Muscle of arm (tissue), 14 donors: ENCODE data around the gene GRP. TPM values are rescaled to one million over a fixed set of nuclear protein-coding genes. Genes with fewer than 3 reads are reported as not detected.

Experiments used
- DNase-seq: peaks from one replicate; pipeline ENCODE4 v3.0.0-alpha.2; 2013
- long read RNA-seq, 11 donors: transcript quantifications; one replicate each; lab custom pipeline, GENCODE V29; 2026
- polyA plus RNA-seq, 12 donors: library from polyadenylated mRNA; unstranded; fragments of 120-200 nt; gene quantifications; one replicate each; pipeline ENCODE4 v1.2.1, GENCODE V29; 2013; ENCODE audit not compliant: insufficient read length in 12 of 12

The GRP gene
- 10 to 100 TPM in 1 of 12 donors, 1 to 10 TPM in 2, under 1 TPM in 1, not detected in 8; 0.67 to 28.9 (median 3.4) TPM for polyA plus RNA-seq
- long read RNA-seq, donor 1, partial matches to known transcripts: 5 of 15 reads
- long read RNA-seq, donor 1, other reads (novel, unspliced or antisense): 0 of 15 reads
- long read RNA-seq, donor 2: 0 reads
- long read RNA-seq, donor 3: 0 reads
- long read RNA-seq, donor 4: 0 reads
- long read RNA-seq, donor 5: 0 reads
- long read RNA-seq, donor 6: 0 reads
- long read RNA-seq, donor 7, partial matches to known transcripts: 0 of 1 reads
- long read RNA-seq, donor 7, other reads (novel, unspliced or antisense): 0 of 1 reads
- long read RNA-seq, donor 8: 0 reads
- long read RNA-seq, donor 9: 0 reads
- long read RNA-seq, donor 10: 0 reads
- long read RNA-seq, donor 11: 0 reads

DNA sequence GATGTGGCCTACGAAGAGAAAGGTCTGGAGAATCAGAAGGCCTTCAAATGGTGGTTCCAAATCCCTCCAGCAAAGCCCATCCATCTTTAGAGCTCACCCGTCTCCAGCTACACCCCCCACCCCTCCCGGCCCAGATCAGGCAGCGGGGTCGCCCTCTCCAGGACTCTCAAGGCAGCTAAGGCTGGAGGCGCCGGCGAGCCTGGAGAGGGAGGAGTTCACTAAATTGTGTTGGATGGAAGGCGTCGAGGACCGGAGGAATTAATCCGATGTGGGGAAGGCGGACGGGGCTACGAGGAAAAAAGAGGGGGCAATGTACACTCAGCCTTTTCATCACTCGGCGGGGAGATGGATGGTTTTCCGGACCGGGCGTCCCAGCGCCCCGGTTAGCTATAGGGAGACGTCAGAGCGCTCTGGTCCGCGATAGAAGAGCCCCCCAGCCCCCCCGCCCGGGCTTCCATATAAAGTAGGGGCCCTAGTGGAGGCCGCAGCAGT lies at the start of gene GRP:
TSS of gene GRP (plus strand) at position 487 of the 492 bp plus-strand sequence. CDS start 108 bp downstream, outside the sequence.
- DNase-seq: no peak

- no peak for DNase-seq
Observed at GRCh38 chr18:59172664-59173249, 47.2 kb upstream of the GRP start.

- DNase-seq: no peak
Observed at GRCh38 chr18:59177485-59177884, 42.5 kb upstream of the GRP start.

- DNase-seq: peak; percentile 2
Observed at GRCh38 chr18:59180150-59180845, 39.7 kb upstream of the GRP start.

- DNase-seq: no peak
Observed at GRCh38 chr18:59182673-59183072, 37.3 kb upstream of the GRP start.

DNA sequence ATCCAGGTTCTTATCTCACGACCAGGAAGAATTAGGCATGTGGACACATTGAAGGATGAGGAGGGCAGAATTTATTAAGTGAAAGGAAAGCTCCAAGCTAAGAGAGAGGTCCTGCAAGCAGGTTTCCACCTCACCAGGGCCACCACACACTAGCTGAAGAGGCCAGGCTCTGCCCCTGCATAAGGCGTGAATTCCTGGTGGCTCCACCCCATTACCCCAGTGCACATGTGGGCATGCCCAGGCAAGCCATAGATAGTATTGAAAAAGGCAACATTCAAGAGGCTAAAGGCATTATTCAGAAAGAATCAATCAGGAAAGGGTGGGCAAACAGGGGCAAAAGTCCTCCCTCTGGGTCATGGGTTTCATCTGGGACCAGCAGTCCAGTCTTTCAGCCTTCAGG lies 30.9 kb upstream of the GRP start:
- DNase-seq: no peak

- no peak for DNase-seq
Observed at GRCh38 chr18:59189746-59190145, 30.2 kb upstream of the GRP start.

- DNase-seq: no peak
Observed at GRCh38 chr18:59196161-59196725, 23.7 kb upstream of the GRP start.

GRCh38 chr18:59197636-59198035 lies 22.3 kb upstream of the GRP start:
- DNase-seq: no peak

- DNase-seq: no peak
Observed at GRCh38 chr18:59198215-59198614, 21.7 kb upstream of the GRP start.

GRCh38 chr18:59200787-59201186 lies 19.2 kb upstream of the GRP start:
- no peak for DNase-seq

DNA sequence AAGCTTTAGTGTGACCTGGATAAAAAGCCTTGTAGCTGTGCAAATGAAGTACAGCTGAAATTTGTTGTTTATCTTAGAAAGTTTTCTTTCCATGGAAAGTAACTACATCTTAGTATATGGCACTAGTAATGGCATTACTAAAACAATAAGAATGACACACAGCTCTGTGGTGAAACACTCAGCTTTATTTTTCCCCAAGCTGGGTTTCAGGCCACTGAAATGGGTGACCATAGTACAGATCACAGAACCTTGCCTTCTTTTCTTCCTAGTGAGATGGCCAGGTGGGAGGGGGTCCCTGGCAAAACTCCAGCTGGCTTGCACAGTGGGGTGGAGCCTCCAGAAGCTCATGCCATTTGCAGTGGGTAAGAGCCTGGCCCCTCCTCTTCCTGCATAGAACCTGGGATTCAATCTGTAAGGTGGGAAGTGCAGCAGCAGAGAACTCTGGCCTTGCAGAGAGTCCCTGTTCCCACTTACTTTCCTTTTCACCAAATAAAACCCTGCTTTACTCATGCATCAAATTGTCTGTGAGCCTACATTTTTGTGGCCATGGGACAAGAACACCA lies 17.6 kb upstream of the GRP start:
- no peak for DNase-seq

- no peak for DNase-seq
Observed at GRCh38 chr18:59207506-59207905, 12.5 kb upstream of the GRP start.

DNA sequence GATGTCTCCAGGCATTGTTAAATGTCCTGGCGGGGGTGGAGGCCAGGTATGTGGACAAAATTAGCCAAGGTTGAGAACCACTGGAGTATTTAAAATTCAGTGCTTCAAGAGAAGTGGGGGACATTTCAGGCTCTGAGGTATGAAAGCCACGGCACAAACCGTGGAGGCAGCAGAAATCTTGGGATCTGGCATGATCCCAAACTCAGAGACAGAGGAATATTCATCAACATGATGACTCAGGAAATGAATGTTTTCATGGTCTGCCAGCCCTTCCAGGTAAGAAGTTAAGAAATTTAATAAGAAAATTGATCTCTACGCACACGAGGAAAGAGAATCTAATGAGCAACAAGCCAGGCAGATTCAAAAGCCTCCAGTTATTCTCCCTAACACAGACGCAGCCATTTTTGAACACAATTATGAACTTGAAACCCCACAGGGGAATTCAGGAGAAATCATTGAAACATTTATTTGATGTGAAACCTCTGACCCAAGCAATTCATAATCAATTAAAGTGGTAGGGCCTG lies 11.3 kb upstream of the GRP start:
- no peak for DNase-seq

DNA sequence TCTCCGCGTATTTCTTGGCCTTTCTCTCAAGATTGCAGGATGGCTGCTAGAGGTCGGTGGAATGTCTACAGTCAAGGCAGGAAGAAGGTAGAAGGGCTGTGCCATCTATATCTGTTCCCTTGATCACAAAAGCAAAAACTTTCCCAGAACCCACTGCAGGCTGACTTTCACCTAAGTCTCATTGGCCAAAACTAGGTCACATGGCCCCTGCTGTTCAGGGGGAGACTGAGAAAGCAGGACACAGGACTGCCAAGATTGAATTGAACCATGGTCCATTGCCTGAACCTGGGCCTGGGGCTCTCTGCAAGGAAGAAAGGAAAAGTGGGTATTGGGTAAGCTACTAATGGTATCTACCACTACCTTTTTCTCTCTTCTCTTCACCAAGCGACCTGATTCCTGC lies 9.7 kb upstream of the GRP start:
- no peak for DNase-seq

DNA sequence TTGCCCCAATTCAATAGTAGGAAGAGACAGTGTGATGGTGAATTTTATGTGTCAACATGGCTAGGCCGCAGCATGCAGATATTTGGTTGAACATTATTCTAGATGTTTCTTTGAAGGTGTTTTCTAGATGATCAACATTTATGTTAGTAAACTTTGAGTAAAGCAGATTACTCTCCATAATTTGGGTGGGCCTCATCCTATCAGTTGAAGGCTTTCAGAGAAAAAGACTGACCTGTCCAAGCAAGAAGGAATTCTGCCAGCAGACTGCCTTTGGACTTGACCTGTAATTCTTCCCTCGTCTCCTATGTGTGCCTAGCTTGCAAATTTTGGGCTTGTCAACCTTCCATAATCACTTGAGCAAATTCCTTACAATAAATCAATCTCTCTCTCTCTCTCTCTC lies 8.3 kb upstream of the GRP start:
- DNase-seq: no peak

- DNase-seq: no peak
Observed at GRCh38 chr18:59218018-59218417, 1.9 kb upstream of the GRP start.

- no peak for DNase-seq
Observed at GRCh38 chr18:59220164-59220783, 316 bp downstream of the GRP start.

GRCh38 chr18:59220784-59221765 lies 1.1 kb downstream of the GRP start:
- DNase-seq: no peak

GRCh38 chr18:59222341-59222740 lies 2.4 kb downstream of the GRP start:
- DNase-seq: no peak
